ENCODE results near the gene GPSM1.

GRCh38 chr9:136335296-136336155, 8.2 kb downstream of the GPSM1 start:
- TF ChIP-seq, protein P1, sequence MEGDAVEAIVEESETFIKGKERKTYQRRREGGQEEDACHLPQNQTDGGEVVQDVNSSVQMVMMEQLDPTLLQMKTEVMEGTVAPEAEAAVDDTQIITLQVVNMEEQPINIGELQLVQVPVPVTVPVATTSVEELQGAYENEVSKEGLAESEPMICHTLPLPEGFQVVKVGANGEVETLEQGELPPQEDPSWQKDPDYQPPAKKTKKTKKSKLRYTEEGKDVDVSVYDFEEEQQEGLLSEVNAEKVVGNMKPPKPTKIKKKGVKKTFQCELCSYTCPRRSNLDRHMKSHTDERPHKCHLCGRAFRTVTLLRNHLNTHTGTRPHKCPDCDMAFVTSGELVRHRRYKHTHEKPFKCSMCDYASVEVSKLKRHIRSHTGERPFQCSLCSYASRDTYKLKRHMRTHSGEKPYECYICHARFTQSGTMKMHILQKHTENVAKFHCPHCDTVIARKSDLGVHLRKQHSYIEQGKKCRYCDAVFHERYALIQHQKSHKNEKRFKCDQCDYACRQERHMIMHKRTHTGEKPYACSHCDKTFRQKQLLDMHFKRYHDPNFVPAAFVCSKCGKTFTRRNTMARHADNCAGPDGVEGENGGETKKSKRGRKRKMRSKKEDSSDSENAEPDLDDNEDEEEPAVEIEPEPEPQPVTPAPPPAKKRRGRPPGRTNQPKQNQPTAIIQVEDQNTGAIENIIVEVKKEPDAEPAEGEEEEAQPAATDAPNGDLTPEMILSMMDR (IDR thresholded peaks at IDR 0.05; ENCODE audit: insufficient read depth, low read length): no peak
- TF ChIP-seq, protein P2, sequence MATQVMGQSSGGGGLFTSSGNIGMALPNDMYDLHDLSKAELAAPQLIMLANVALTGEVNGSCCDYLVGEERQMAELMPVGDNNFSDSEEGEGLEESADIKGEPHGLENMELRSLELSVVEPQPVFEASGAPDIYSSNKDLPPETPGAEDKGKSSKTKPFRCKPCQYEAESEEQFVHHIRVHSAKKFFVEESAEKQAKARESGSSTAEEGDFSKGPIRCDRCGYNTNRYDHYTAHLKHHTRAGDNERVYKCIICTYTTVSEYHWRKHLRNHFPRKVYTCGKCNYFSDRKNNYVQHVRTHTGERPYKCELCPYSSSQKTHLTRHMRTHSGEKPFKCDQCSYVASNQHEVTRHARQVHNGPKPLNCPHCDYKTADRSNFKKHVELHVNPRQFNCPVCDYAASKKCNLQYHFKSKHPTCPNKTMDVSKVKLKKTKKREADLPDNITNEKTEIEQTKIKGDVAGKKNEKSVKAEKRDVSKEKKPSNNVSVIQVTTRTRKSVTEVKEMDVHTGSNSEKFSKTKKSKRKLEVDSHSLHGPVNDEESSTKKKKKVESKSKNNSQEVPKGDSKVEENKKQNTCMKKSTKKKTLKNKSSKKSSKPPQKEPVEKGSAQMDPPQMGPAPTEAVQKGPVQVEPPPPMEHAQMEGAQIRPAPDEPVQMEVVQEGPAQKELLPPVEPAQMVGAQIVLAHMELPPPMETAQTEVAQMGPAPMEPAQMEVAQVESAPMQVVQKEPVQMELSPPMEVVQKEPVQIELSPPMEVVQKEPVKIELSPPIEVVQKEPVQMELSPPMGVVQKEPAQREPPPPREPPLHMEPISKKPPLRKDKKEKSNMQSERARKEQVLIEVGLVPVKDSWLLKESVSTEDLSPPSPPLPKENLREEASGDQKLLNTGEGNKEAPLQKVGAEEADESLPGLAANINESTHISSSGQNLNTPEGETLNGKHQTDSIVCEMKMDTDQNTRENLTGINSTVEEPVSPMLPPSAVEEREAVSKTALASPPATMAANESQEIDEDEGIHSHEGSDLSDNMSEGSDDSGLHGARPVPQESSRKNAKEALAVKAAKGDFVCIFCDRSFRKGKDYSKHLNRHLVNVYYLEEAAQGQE (IDR thresholded peaks at IDR 0.05; ENCODE audit: insufficient replicate concordance, low read depth): no peak
- no peak for TF ChIP-seq POLR2AphosphoS5 (IDR thresholded peaks at IDR 0.05; ENCODE audit: low read depth)

Data from HL-60 (cell line).